H9 (cell line): ENCODE measurements around the gene FBXO42. TPM values are rescaled to one million over a fixed set of nuclear protein-coding genes. Genes with fewer than 3 reads are reported as not detected.

Source experiments
- DNase-seq: peaks from one replicate; pipeline ENCODE4 v3.0.0-alpha.2; 2017
- H2AFZ ChIP-seq: one replicate; pipeline ENCODE4 v1.6.1; 2013; ENCODE audit warnings: mild to moderate bottlenecking, low read length, control low read depth, moderate library complexity
- H2AK5ac ChIP-seq: 2 replicates; pipeline ENCODE4 v1.6.1; 2013; ENCODE audit warnings: low read length, control low read depth, mixed read lengths; ENCODE audit not compliant: insufficient read length
- H2BK120ac ChIP-seq: one replicate; pipeline ENCODE4 v1.6.1; 2013; ENCODE audit warnings: low read depth, mild to moderate bottlenecking, low read length, control low read depth, inconsistent platforms; ENCODE audit not compliant: poor library complexity, severe bottlenecking
- H2BK12ac ChIP-seq: 2 replicates; pipeline ENCODE4 v1.6.1; 2013; ENCODE audit warnings: low read length, control low read depth, mixed read lengths, low read depth; ENCODE audit not compliant: insufficient read length
- H2BK15ac ChIP-seq: 2 replicates; pipeline ENCODE4 v1.6.1; 2013; ENCODE audit warnings: low read depth, low read length, control low read depth
- H2BK20ac ChIP-seq: one replicate; pipeline ENCODE4 v1.6.1; 2013; ENCODE audit warnings: low read depth, mild to moderate bottlenecking, low read length, control low read depth, inconsistent platforms; ENCODE audit not compliant: poor library complexity, severe bottlenecking
- H2BK5ac ChIP-seq: 2 replicates; pipeline ENCODE4 v1.6.1; 2013; ENCODE audit warnings: low read length, control low read depth, mixed read lengths; ENCODE audit not compliant: insufficient read length
- H3K14ac ChIP-seq: 2 replicates; pipeline ENCODE4 v1.6.1; 2013; ENCODE audit warnings: low read length, control low read depth; ENCODE audit not compliant: insufficient read depth
- H3K18ac ChIP-seq: 2 replicates; pipeline ENCODE4 v1.6.1; 2013; ENCODE audit warnings: low read depth, mild to moderate bottlenecking, mixed read lengths, low read length, control low read depth; ENCODE audit not compliant: insufficient read length
- H3K23ac ChIP-seq: 2 replicates; pipeline ENCODE4 v1.6.1; 2013; ENCODE audit warnings: low read length, control low read depth, mixed read lengths, low read depth; ENCODE audit not compliant: insufficient read length
- H3K23me2 ChIP-seq: 2 replicates; pipeline ENCODE4 v1.6.1; 2013; ENCODE audit warnings: low read depth, mild to moderate bottlenecking, mixed read lengths, low read length, control low read depth; ENCODE audit not compliant: insufficient read length, poor library complexity, severe bottlenecking
- H3K27ac ChIP-seq: 2 replicates; pipeline ENCODE4 v1.5.1; 2013; ENCODE audit warnings: low read length, control low read depth, mixed read lengths, low read depth; ENCODE audit not compliant: insufficient read length
- H3K27me3 ChIP-seq: 2 replicates; pipeline ENCODE4 v1.6.1; 2013; ENCODE audit warnings: low read length, control low read depth, inconsistent platforms; ENCODE audit not compliant: insufficient read depth
- H3K4ac ChIP-seq: 2 replicates; pipeline ENCODE4 v1.6.1; 2013; ENCODE audit warnings: low read depth, mild to moderate bottlenecking, control low read depth, inconsistent platforms, low read length, moderate library complexity
- H3K4me1 ChIP-seq: 2 replicates; pipeline ENCODE4 v1.6.1; 2013; ENCODE audit warnings: low read length, control low read depth, inconsistent platforms; ENCODE audit not compliant: insufficient read depth
- H3K4me2 ChIP-seq: 2 replicates; pipeline ENCODE4 v1.6.1; 2013; ENCODE audit warnings: low read length, control low read depth, mixed read lengths; ENCODE audit not compliant: insufficient read length, insufficient read depth
- H3K56ac ChIP-seq: 2 replicates; pipeline ENCODE4 v1.6.1; 2013; ENCODE audit warnings: low read depth, mild to moderate bottlenecking, mixed read lengths, low read length, control low read depth; ENCODE audit not compliant: insufficient read length
- H3K79me1 ChIP-seq: 2 replicates; pipeline ENCODE4 v1.6.1; 2013; ENCODE audit warnings: low read depth, mild to moderate bottlenecking, moderate library complexity, low read length, control low read depth, inconsistent platforms; ENCODE audit not compliant: insufficient read depth, poor library complexity, severe bottlenecking
- H3K79me2 ChIP-seq: 2 replicates; pipeline ENCODE4 v1.6.1; 2013; ENCODE audit warnings: low read length, control low read depth, inconsistent platforms; ENCODE audit not compliant: insufficient read depth
- H3K9ac ChIP-seq: 2 replicates; pipeline ENCODE4 v1.6.1; 2013; ENCODE audit warnings: low read length, control low read depth, mixed read lengths; ENCODE audit not compliant: insufficient read length; ENCODE audit errors: extremely low read depth
- H3K9me3 ChIP-seq: one replicate; pipeline ENCODE4 v1.6.1; 2013; ENCODE audit warnings: low read depth, low read length, inconsistent platforms; ENCODE audit not compliant: control insufficient read depth
- H3T11ph ChIP-seq: one replicate; pipeline ENCODE4 v1.6.1; 2013; ENCODE audit warnings: mild to moderate bottlenecking, low read length, control low read depth, inconsistent platforms
- H4K20me1 ChIP-seq: one replicate; pipeline ENCODE4 v1.6.1; 2013; ENCODE audit not compliant: control insufficient read depth, insufficient read length, insufficient read depth
- H4K5ac ChIP-seq: 2 replicates; pipeline ENCODE4 v1.6.1; 2013; ENCODE audit warnings: low read depth, mild to moderate bottlenecking, mixed read lengths, low read length, control low read depth; ENCODE audit not compliant: insufficient read length
- H4K8ac ChIP-seq: replicated peaks from 2 replicates; pipeline ENCODE4 v1.6.1; 2013; ENCODE audit warnings: low read length, control low read depth, mixed read lengths, low read depth; ENCODE audit not compliant: insufficient read length
- H4K91ac ChIP-seq: 2 replicates; pipeline ENCODE4 v1.6.1; 2013; ENCODE audit warnings: low read depth, mild to moderate bottlenecking, moderate library complexity, mixed read lengths, low read length, control low read depth; ENCODE audit not compliant: insufficient read length
- H3K27ac Mint-ChIP-seq, 3 experiments: 2 replicates in 2 of 3; 3 replicates in 1 of 3; pipeline ENCODE4 v1.8.0; 2020 to 2021; ENCODE audit warnings: mixed read lengths in 3 of 3, mild to moderate bottlenecking in 1 of 3, moderate library complexity in 1 of 3
- H3K27me3 Mint-ChIP-seq: 2 replicates; pipeline ENCODE4 v1.8.0; 2021; ENCODE audit warnings: low read depth, mild to moderate bottlenecking, moderate library complexity, mixed read lengths
- H3K36me3 Mint-ChIP-seq, 3 experiments: 2 replicates in 2 of 3; 3 replicates in 1 of 3; pipeline ENCODE4 v1.8.0; 2020 to 2021; ENCODE audit warnings: low read depth in 3 of 3, mixed read lengths in 3 of 3; ENCODE audit not compliant: insufficient read depth in 1 of 3
- H3K4me1 Mint-ChIP-seq, 2 experiments: 2 replicates each; pipeline ENCODE4 v1.8.0; 2020; ENCODE audit warnings: mixed read lengths in 2 of 2
- H3K4me3 Mint-ChIP-seq, 2 experiments: 2 replicates in 1 of 2; 3 replicates in 1 of 2; pipeline ENCODE4 v1.8.0; 2020 to 2021; ENCODE audit warnings: mild to moderate bottlenecking in 2 of 2, mixed read lengths in 2 of 2, moderate library complexity in 1 of 2
- H3K9me3 Mint-ChIP-seq, 2 experiments: 2 replicates in 1 of 2; 3 replicates in 1 of 2; pipeline ENCODE4 v1.8.0; 2020; ENCODE audit warnings: mild to moderate bottlenecking in 2 of 2, mixed read lengths in 2 of 2, moderate library complexity in 1 of 2
- WGBS: extraction: QIAGEN DNeasy Blood & Tissue Kit; methylation state at CpG from one replicate; pipeline ENCODE4 v1.1.7; 2013; ENCODE audit warnings: missing lambda C conversion rate, low lambda C conversion rate, mixed read lengths; ENCODE audit not compliant: insufficient read length; ENCODE audit errors: extremely low coverage; 5-methylcytosine and 5-hydroxymethylcytosine counted together
- total RNA-seq: library from RNA; stranded (reverse); gene quantifications from 2 replicates; pipeline ENCODE4 v1.2.1, GENCODE V29; 2021
- TF ChIP-seq, protein P1 (sequence below): fragments of 200-600 bp; sonication (generic); conservative IDR thresholded peaks from 3 replicates; pipeline ENCODE4 v1.8.0; 2021; ENCODE audit warnings: antibody characterized with exemption, mild to moderate bottlenecking

The FBXO42 gene
- total RNA-seq, 1 experiment from 2014 or later = 17.4 TPM

DNA sequence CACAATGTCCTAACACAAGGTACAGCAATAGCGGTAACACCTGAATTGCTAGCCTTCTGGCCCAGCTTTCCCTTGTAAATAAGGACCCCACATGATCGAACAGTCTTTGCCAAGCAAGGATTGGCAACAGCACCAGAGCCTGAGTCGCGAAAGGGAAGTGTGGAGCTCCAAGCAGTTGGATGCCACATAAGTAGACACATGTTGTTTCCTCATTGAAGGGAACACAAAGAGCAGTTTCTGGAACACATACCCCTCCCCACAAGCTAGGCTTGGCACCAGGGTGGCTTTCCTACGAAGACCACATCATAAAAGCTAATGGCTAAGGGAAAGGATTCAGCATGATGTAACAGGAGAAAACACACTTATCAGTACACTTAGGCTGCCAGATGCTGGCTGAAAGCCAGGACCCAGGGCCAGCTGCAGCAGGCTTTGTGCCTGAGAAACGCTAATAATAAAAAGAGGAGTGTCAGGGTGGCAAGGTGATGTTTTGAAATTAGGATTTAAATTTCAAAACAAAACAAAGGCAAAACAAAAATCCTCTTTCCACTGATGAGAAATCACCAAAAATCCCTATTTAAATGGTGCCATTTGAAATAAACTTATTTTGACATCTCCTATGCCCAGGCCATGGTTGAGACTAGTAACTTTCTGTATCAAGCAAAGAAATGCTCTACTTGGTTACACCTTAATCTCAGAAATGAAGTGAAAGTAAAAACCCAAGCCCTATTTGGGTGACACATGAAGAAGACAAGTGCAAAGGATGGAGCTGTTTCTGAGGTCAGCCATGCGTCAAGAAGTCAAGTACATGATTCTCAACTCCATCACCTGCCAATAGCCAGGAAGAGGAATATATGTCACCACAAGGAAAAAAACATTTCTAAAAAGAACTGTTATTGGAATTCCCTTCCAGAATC is 103.4 kb downstream of the FBXO42 start:
- no peak overlapping the region for H2AK5ac ChIP-seq
- H3K23me2 ChIP-seq = no peaks in the 10 kb centered on the region
- no peak overlapping the region for H2BK15ac ChIP-seq
- no peak overlapping the region for H4K8ac ChIP-seq
- H4K91ac ChIP-seq = no peak overlapping the region
- no peaks in the 10 kb centered on the region for H3K79me1 ChIP-seq
- H2BK12ac ChIP-seq = no peak overlapping the region
- no peak for DNase-seq
- H2AFZ ChIP-seq = no peak overlapping the region
- H3T11ph ChIP-seq = no peak overlapping the region
- H4K20me1 ChIP-seq = no peaks in the 10 kb centered on the region
- no peaks in the 10 kb centered on the region for H3K9me3 Mint-ChIP-seq
- no peaks in the 10 kb centered on the region for H3K27me3 Mint-ChIP-seq
- no peak overlapping the region for H3K56ac ChIP-seq
- H3K9ac ChIP-seq = no peak overlapping the region
- no peak overlapping the region for H2BK5ac ChIP-seq
- no peaks in the 10 kb centered on the region for H3K79me2 ChIP-seq
- no peak overlapping the region for H3K23ac ChIP-seq
- no CpG with 5 or more reads among the region's 7 CpGs for WGBS
- H3K27ac ChIP-seq = no peak overlapping the region
- peaks cover 2 to 37% (median 22%) of the 10 kb centered on the region in 3 experiments; a peak in 6 of 7 replicates for H3K36me3 Mint-ChIP-seq
- H3K18ac ChIP-seq = no peak overlapping the region
- TF ChIP-seq, protein P1, sequence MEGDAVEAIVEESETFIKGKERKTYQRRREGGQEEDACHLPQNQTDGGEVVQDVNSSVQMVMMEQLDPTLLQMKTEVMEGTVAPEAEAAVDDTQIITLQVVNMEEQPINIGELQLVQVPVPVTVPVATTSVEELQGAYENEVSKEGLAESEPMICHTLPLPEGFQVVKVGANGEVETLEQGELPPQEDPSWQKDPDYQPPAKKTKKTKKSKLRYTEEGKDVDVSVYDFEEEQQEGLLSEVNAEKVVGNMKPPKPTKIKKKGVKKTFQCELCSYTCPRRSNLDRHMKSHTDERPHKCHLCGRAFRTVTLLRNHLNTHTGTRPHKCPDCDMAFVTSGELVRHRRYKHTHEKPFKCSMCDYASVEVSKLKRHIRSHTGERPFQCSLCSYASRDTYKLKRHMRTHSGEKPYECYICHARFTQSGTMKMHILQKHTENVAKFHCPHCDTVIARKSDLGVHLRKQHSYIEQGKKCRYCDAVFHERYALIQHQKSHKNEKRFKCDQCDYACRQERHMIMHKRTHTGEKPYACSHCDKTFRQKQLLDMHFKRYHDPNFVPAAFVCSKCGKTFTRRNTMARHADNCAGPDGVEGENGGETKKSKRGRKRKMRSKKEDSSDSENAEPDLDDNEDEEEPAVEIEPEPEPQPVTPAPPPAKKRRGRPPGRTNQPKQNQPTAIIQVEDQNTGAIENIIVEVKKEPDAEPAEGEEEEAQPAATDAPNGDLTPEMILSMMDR = no peak
- no peak overlapping the region for H3K4me3 Mint-ChIP-seq
- H2BK120ac ChIP-seq = no peak overlapping the region
- H3K27me3 ChIP-seq = no peaks in the 10 kb centered on the region
- H3K4ac ChIP-seq = no peak overlapping the region
- peaks cover 3 to 4% of the 10 kb centered on the region in 2 experiments for H3K4me1 Mint-ChIP-seq
- H3K14ac ChIP-seq = no peak overlapping the region
- H3K27ac Mint-ChIP-seq = peak overlapping the region in 1 of 3 experiments; percentile 62; a peak in 2 of 7 replicates
- no peak overlapping the region for H4K5ac ChIP-seq
- no peak overlapping the region for H3K4me2 ChIP-seq
- no peak overlapping the region for H2BK20ac ChIP-seq
- H3K4me1 ChIP-seq = no peaks in the 10 kb centered on the region
- no peaks in the 10 kb centered on the region for H3K9me3 ChIP-seq
